SK-N-MC (cell line): ENCODE measurements around the gene NPNT.

ENCODE experiments used
- EZH2 ChIP-seq: fragments of 200-600 bp; sonication (generic); IDR thresholded peaks from one replicate; pipeline ENCODE4 v1.6.1; 2017; ENCODE audit warnings: antibody characterized with exemption
- POLR2AphosphoS5 ChIP-seq: IDR thresholded peaks from 2 replicates; pipeline ENCODE4 v1.6.1; 2012; ENCODE audit warnings: mild to moderate bottlenecking, low read depth, low read length, borderline replicate concordance

- TF ChIP-seq EZH2 = no peak
- TF ChIP-seq POLR2AphosphoS5 = no peak
These were observed 74.3 kb downstream of the NPNT start for GRCh38 chr4:105969575-105969974.
